Cardiac muscle cell (in vitro differentiated cells and primary cell): Measurements from ENCODE around the gene OR52E4. TPM values are rescaled to one million over a fixed set of nuclear protein-coding genes. Genes with fewer than 3 reads are reported as not detected.

Experiments
- DNase-seq, 2 donors: peaks; one replicate each; pipeline versions ENCODE4 v3.0.0 to v3.0.0-alpha.2; 2010 to 2017; ENCODE audit warnings: low read depth in 1 of 2, low spot score in 1 of 2
- H3K27ac ChIP-seq: fragments of 200-600 bp; sonication (generic); 2 replicates; pipeline ENCODE4 v1.5.1; 2016
- H3K27me3 ChIP-seq: fragments of 200-600 bp; sonication (generic); 2 replicates; pipeline ENCODE4 v1.6.0; 2016; ENCODE audit warnings: control low read depth
- H3K36me3 ChIP-seq: fragments of 200-600 bp; sonication (generic); 2 replicates; pipeline ENCODE4 v1.5.1; 2016; ENCODE audit warnings: control low read depth
- H3K4me1 ChIP-seq: fragments of 200-600 bp; sonication (generic); 2 replicates; pipeline ENCODE4 v1.8.1; 2017; ENCODE audit warnings: low read depth, mild to moderate bottlenecking, mixed run types
- H3K4me3 ChIP-seq: fragments of 200-600 bp; sonication (generic); 2 replicates; pipeline ENCODE4 v1.5.1; 2016; ENCODE audit warnings: mild to moderate bottlenecking
- H3K9me3 ChIP-seq: fragments of 200-600 bp; sonication (generic); 2 replicates; pipeline ENCODE4 v1.5.1; 2017; ENCODE audit warnings: low read depth, mild to moderate bottlenecking, control low read depth
- CTCF ChIP-seq: IDR thresholded peaks from 2 replicates; pipeline ENCODE4 v1.5.1; 2012; ENCODE audit warnings: low read depth, mild to moderate bottlenecking, low read length
- polyA plus RNA-seq: library from polyadenylated mRNA; unstranded; fragments of >200 nt; fragmentation: Nextera tagmentation; extraction: Ambion mirVana; gene quantifications from 2 replicates; pipeline ENCODE4 v1.2.1, GENCODE V29; 2016
- total RNA-seq: library from RNA; depleted of rRNA; stranded (reverse); fragments of >200 nt; gene quantifications from 2 replicates; pipeline ENCODE4 v1.2.3, GENCODE V29; 2016

OR52E4 gene
- not detected in 2 replicates for total RNA-seq
- polyA plus RNA-seq = not detected in 2 replicates

- Histone ChIP-seq H3K27ac (no peak within 1 kb of the TSS), H3K4me1 (no peaks in the 10 kb centered on the region), H3K27me3 (no peaks in the 10 kb centered on the region), H3K4me3 (no peak within 1 kb of the TSS), H3K9me3 (no peaks in the 10 kb centered on the region), H3K36me3 (no peaks in the 10 kb centered on the region)
- no peak for DNase-seq
- TF ChIP-seq CTCF = no peak
Observed at GRCh38 chr11:5880329-5880728, at the start of gene OR52E4. TSS of gene OR52E4 (plus strand) at chr11:5880629. CDS start at chr11:5884293, 3,664 bp downstream.

GRCh38 chr11:5831196-5831829 is 49.1 kb upstream of the OR52E4 start:
- TF ChIP-seq CTCF = no peak
- H3K27me3 ChIP-seq = no peaks in the 10 kb centered on the region
- no peak overlapping the region for H3K4me3 ChIP-seq
- no peaks in the 10 kb centered on the region for H3K36me3 ChIP-seq
- no peaks in the 10 kb centered on the region for H3K4me1 ChIP-seq
- DNase-seq = no peak
- no peak overlapping the region for H3K27ac ChIP-seq
- no peaks in the 10 kb centered on the region for H3K9me3 ChIP-seq

- TF ChIP-seq CTCF = no peak
- Histone ChIP-seq H3K4me3 (no peak overlapping the region), H3K4me1 (peaks cover 4% of the 10 kb centered on the region)
Observed at GRCh38 chr11:5833446-5833845, 47.0 kb upstream of the OR52E4 start.

GRCh38 chr11:5837695-5838094 is 42.7 kb upstream of the OR52E4 start:
- Histone ChIP-seq H3K27ac (no peak overlapping the region), H3K9me3 (no peaks in the 10 kb centered on the region), H3K4me1 (peaks cover 4% of the 10 kb centered on the region), H3K36me3 (no peaks in the 10 kb centered on the region), H3K4me3 (no peak overlapping the region), H3K27me3 (no peaks in the 10 kb centered on the region)
- DNase-seq = no peak
- no peak for TF ChIP-seq CTCF

More at GRCh38 chr11:5833446-5833845, 47.0 kb upstream of the OR52E4 start:
- no peaks in the 10 kb centered on the region for H3K36me3 ChIP-seq
- no peaks in the 10 kb centered on the region for H3K27me3 ChIP-seq
- H3K27ac ChIP-seq = no peak overlapping the region
- DNase-seq = no peak
- no peaks in the 10 kb centered on the region for H3K9me3 ChIP-seq

GRCh38 chr11:5841797-5842196 is 38.6 kb upstream of the OR52E4 start, which contains the start of gene OR52E6:
TSS of gene OR52E6 (minus strand) at chr11:5841897. CDS start at chr11:5841897, 0 bp downstream.
- no peak for TF ChIP-seq CTCF
- no peak for DNase-seq
- Histone ChIP-seq H3K27me3 (no peaks in the 10 kb centered on the region), H3K4me3 (no peak within 1 kb of the TSS), H3K9me3 (no peaks in the 10 kb centered on the region), H3K27ac (no peak within 1 kb of the TSS), H3K4me1 (peaks cover 4% of the 10 kb centered on the region), H3K36me3 (no peaks in the 10 kb centered on the region)
